Esophagus squamous epithelium (tissue), 4 donors: Measurements from ENCODE around the gene FARP2.

Source experiments
- POLR2A ChIP-seq, 4 donors: fragments of 450-650 bp; IDR thresholded peaks; one replicate each; pipeline ENCODE4 v1.6.1; 2017; ENCODE audit warnings: antibody characterized with exemption in 4 of 4, mild to moderate bottlenecking in 4 of 4, moderate library complexity in 3 of 4
- TF ChIP-seq, protein P1 (sequence below), 6 experiments: fragments of 450-650 bp in 4 of 6; fragments of 200-600 bp in 2 of 6; sonication (generic) in 2 of 6; IDR thresholded peaks; one replicate each; pipeline ENCODE4 v1.5.1; 2016 to 2019; ENCODE audit warnings: antibody characterized with exemption in 6 of 6, mild to moderate bottlenecking in 4 of 6, moderate library complexity in 4 of 6

DNA sequence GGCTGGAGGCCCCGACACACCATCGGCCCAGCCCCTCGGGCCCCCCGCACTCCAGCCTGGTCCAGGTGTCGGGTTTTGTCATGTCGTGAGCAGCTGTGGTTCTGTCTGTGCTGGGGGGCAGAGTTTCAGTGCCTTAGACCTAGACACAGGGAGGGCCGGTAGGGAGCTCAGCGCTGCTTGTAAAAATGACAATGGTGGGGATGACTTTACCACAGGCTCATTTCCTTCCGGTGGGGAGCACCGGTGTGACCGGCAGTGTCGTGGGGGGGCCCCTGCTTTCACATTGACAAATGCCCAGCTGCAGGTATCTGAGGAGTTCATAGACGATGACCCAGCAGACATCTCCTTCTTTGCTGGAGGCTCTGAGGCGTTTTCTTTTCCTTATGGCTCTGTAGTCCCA lies 85.4 kb downstream of the FARP2 start:
- TF ChIP-seq POLR2A (IDR thresholded peaks at IDR 0.05), result no peak
- TF ChIP-seq, protein P1, sequence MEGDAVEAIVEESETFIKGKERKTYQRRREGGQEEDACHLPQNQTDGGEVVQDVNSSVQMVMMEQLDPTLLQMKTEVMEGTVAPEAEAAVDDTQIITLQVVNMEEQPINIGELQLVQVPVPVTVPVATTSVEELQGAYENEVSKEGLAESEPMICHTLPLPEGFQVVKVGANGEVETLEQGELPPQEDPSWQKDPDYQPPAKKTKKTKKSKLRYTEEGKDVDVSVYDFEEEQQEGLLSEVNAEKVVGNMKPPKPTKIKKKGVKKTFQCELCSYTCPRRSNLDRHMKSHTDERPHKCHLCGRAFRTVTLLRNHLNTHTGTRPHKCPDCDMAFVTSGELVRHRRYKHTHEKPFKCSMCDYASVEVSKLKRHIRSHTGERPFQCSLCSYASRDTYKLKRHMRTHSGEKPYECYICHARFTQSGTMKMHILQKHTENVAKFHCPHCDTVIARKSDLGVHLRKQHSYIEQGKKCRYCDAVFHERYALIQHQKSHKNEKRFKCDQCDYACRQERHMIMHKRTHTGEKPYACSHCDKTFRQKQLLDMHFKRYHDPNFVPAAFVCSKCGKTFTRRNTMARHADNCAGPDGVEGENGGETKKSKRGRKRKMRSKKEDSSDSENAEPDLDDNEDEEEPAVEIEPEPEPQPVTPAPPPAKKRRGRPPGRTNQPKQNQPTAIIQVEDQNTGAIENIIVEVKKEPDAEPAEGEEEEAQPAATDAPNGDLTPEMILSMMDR (IDR thresholded peaks at IDR 0.05), result no peak
